ENCODE data around the gene IRGQ. TPM values are rescaled to one million over a fixed set of nuclear protein-coding genes. Genes with fewer than 3 reads are reported as not detected.

Gene IRGQ
- total RNA-seq, 2 donors from 2014 or later: 24.7 to 25.9 TPM

DNA sequence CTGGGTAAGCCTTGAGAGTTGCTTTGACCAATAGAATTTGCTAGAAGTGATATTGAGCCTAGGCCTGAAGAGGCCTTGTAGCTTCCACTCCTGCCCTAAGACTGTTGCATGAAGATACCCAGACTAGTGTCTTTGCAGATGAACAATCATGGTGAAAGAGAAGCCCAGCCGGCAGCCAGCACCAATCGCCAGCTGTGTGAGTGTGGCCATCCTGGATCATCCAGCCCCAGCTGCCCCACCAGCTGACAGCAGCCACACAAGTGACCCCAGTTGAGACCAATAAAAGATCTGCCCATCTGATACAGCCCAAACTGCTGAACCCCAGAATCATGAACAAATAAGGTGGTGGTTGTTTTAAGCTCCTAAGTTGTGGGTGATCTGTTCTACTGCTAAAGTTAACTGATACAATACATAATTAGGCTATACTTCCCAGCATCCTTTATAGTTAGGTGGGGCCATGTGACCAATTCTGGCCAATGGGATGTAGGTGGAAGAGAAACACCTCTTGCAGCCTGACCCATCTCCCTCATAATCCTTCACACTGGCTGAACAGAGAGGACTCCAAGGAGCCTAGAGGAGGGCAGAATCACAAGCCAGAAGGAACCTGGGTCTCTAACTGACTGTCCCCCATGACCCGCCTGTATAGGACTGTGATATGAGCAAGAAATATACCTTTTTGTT, 32.9 kb upstream of the IRGQ start:
- Histone ChIP-seq H3K27ac (no peak overlapping the region), H3K27me3 (no peaks in the 10 kb centered on the region), H3K4me3 (no peak overlapping the region), H3K36me3 (no peaks in the 10 kb centered on the region), H3K9me3 (no peaks in the 10 kb centered on the region), H3K4me1 (no peaks in the 10 kb centered on the region)
- no peak for DNase-seq (ENCODE audit: low spot score)
- TF ChIP-seq, protein P1, sequence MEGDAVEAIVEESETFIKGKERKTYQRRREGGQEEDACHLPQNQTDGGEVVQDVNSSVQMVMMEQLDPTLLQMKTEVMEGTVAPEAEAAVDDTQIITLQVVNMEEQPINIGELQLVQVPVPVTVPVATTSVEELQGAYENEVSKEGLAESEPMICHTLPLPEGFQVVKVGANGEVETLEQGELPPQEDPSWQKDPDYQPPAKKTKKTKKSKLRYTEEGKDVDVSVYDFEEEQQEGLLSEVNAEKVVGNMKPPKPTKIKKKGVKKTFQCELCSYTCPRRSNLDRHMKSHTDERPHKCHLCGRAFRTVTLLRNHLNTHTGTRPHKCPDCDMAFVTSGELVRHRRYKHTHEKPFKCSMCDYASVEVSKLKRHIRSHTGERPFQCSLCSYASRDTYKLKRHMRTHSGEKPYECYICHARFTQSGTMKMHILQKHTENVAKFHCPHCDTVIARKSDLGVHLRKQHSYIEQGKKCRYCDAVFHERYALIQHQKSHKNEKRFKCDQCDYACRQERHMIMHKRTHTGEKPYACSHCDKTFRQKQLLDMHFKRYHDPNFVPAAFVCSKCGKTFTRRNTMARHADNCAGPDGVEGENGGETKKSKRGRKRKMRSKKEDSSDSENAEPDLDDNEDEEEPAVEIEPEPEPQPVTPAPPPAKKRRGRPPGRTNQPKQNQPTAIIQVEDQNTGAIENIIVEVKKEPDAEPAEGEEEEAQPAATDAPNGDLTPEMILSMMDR (IDR thresholded peaks at IDR 0.05): no peak

DNA sequence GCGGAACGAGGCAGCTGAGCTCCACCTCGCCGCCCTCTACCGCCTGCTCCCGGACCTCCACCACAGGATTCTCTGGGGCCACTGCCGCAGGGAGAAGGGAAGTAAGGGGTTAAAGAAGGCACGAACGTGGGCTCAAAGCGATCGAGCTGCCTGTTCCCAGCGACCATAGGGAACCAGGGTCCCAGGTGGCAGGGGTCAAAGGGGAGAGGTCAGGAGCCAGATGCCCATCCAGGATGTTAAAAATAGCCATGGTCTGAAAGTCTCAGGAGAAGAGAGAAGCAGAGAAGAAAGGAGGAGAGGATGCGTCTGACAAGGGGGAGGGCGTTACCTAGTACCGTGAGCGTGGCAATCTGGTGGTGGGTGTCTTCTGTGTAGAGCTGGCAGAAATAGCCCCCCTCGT, 30.9 kb upstream of the IRGQ start:
- Histone ChIP-seq H3K4me1 (no peaks in the 10 kb centered on the region), H3K27me3 (no peaks in the 10 kb centered on the region), H3K9me3 (no peaks in the 10 kb centered on the region), H3K36me3 (no peaks in the 10 kb centered on the region), H3K27ac (no peak overlapping the region), H3K4me3 (no peak overlapping the region)
- no peak for DNase-seq (ENCODE audit: low spot score)
- TF ChIP-seq, protein P1 (IDR thresholded peaks at IDR 0.05): no peak

DNA sequence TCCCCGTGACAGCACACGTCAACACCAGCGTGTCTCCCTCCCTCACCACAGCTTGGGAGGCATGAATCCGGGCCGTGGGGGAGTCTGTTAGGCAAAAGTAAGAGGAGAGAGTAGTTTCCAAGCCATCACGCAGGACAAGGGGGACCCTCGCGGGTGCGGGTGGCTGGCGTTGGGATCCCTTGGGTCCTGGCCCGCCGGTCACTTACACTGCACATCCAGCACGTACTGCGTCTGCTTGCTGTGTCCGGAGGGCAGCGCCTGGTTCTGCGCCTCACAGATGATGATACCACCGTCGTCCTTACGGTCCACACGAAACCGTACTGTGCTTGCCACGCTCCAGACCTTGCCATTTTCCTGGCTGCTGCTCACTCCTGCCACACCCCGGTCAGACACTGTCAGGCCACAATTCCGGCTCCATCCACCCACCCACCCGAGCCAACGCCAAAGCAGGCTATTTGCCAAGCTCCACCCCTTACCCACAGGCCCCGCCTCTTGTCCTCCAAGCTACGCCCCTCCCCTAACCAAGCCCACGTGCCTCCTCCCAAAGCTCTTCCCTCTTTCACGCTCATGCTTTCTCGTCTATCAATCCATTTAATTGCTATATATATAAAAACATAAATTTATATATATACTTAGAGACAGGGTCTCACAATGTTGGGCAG, 30.1 kb upstream of the IRGQ start:
- Histone ChIP-seq H3K4me1 (no peaks in the 10 kb centered on the region), H3K4me3 (no peak overlapping the region), H3K9me3 (no peaks in the 10 kb centered on the region), H3K27me3 (no peaks in the 10 kb centered on the region), H3K27ac (no peak overlapping the region), H3K36me3 (no peaks in the 10 kb centered on the region)
- TF ChIP-seq, protein P1 (IDR thresholded peaks at IDR 0.05): no peak
- no peak for DNase-seq (ENCODE audit: low spot score)

DNA sequence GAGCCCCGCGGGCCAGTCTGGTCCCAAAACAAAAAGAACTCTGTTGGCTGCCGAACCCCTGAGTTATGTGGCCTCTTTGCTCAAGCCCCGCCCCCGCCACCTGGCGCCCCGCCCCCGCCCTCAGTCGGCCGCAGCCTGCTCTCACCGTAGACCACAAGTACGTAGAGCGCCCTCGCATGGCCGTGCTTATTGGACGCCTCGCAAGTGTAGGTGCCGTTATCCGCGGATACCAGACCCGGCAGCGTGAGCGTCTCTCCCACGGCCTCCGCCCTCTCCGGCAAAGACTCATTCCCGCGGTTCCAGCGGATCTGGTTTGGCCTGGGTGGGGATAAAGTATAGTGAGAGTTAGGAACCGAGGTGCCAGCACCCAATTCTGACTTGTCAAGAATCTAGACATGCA, 29.0 kb upstream of the IRGQ start:
- no peaks in the 10 kb centered on the region for H3K27me3 ChIP-seq
- no peaks in the 10 kb centered on the region for H3K36me3 ChIP-seq
- no peak overlapping the region for H3K27ac ChIP-seq
- H3K9me3 ChIP-seq: no peaks in the 10 kb centered on the region
- H3K4me3 ChIP-seq: no peak overlapping the region
- H3K4me1 ChIP-seq: peaks cover 0 to 8% of the 10 kb centered on the region in 2 donors
- no peak for DNase-seq (ENCODE audit: low spot score)
- TF ChIP-seq, protein P1 (IDR thresholded peaks at IDR 0.05): no peak

DNA sequence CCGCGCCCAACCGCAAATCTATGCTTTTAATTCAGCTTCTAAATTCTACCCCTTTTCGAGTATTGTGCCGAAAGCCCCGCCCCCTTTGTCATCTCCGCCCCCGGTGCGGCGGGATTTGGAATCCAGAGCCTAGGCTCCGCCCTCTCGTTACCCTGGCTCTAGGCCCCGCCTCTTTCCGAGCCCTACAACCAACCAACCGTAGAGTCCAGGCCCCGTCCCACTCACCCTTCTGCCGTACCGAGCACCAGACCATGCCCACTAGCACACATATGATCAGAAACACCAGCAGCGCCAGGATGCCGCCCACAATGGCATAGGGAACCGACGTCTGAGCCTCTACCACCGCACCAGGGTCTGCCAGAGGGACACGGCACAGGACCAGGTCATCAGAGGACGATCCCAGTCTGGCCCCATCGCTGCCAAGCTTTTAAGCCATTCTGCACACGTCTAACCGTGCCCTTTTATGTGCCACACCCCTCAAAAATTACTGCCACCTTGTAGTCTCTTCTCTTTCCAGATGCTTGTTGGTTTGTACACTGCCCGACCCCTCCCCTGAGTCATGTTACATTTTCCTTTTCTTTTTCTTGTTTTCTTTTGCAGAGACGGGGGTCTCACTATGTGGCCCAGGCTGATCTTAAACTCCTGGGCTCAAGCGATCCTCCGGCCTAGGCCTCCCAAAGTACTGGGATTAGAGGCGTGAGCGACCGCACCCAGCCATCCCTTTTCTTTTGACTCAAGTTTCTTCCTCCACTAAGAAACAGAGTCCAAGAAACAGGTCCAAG, 28.1 kb upstream of the IRGQ start:
- no peaks in the 10 kb centered on the region for H3K36me3 ChIP-seq
- DNase-seq (ENCODE audit: low spot score): no peak
- H3K27ac ChIP-seq: no peak overlapping the region
- no peak overlapping the region for H3K4me3 ChIP-seq
- H3K9me3 ChIP-seq: no peaks in the 10 kb centered on the region
- no peaks in the 10 kb centered on the region for H3K27me3 ChIP-seq
- TF ChIP-seq, protein P1 (IDR thresholded peaks at IDR 0.05): no peak
- H3K4me1 ChIP-seq: peaks cover 0 to 11% of the 10 kb centered on the region in 2 donors

All from right atrium auricular region (tissue), 2 donors.